HG02852 (cell line): Measurements from ENCODE around the gene PHF20.
A peak's percentile ranks its signal among the peaks of the same experiment; 100 is the strongest.
"Not testable (repeated sequence)": the region's sequence is repeated elsewhere in the genome, so short reads cannot be mapped to it uniquely, and the experiment has no call there.

ENCODE experiments used
- ATAC-seq: cut with Tn5 transposase; IDR thresholded peaks from one replicate; pipeline ENCODE4 v1.9.1; 2021; ENCODE audit warnings: mild to moderate bottlenecking, moderate library complexity; ENCODE audit not compliant: unreplicated experiment

Gene PHF20

DNA sequence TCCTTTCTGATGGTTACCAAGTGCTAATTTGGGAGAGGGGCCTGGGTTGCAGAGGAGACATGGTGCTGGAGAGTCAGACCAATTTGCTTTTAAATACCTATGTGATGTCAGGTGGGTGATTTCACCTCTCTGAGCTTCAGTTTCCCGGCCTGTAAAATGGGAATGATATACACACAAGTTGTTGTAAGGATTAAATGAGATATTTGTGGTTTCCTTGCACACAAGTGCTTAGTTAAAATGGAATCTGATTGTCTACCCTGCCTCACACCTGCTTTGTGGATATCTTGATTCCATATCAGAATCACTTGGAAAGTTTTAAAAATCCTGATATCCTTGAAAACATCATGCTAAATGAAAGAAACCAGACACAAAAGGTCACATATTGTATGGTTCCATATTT is 138.0 kb downstream of the PHF20 start:
- no peak for ATAC-seq

DNA sequence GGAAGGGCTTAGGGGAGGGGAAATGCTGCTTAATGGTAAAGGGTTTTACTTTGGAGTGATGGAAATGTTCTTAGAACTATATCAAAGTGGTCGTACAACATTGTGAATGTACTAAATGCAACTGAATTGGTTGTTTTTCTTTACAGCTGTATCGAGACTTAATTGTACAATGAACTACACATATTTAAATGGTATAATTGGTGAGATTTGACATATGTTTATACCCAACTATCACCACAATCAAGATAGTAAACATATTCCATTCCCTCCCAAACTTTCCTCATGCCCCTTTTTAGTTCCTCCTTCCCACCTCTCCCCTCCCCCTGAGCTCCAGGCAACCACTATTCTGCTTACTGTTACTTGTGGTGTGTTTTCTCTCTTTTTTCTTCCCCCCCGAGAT is 138.4 kb downstream of the PHF20 start:
- ATAC-seq = no peak

- ATAC-seq = no peak
Observed at GRCh38 chr20:35912881-35913280, 141.1 kb downstream of the PHF20 start.

DNA sequence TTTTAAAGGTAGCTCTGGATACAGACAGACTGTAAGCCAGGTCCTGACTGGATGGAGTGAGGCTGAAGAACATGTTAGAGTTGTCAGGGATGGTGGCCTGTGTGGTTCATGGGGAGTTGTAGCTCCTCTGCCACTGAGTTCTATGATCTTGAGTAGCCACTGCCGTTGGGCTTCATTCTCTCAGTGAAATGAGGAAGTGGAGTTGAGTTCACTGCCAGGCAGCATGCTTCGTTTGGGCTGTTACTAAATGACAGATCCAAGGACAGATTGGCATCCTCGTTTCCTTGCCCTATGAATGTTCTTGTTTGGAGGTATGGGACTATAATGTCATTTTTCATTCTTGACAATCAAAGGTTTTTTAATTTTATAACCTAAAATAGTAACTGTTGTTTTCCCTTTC is 145.3 kb downstream of the PHF20 start:
- ATAC-seq = no peak

DNA sequence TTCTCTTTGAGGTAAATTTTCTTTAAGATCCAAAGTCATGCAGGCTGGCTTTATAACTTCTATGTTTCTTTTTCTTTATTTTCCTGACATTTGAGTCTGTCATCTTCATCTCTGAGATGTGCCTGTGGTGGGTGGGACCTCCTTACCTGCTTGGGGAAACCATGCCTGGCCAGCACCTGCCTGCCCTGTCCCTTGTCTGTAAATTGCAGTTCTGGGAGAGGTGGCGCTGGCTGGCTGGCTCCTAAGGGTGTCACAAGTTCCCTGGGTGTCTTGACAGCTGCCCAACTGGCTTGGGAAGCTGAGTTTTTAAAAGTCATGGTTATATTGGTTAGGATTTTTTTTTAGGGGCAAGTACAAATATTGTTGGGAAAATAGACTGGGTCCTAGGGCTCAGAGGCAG is 146.2 kb downstream of the PHF20 start:
- no peak for ATAC-seq

GRCh38 chr20:35920523-35920922 is 148.7 kb downstream of the PHF20 start:
- no peak for ATAC-seq

- ATAC-seq = no peak
Observed at GRCh38 chr20:35929301-35929700, 157.5 kb downstream of the PHF20 start.

GRCh38 chr20:35934050-35934449 is 162.2 kb downstream of the PHF20 start:
- no peak for ATAC-seq

- ATAC-seq = no peak
Observed at GRCh38 chr20:35939264-35939663, 167.4 kb downstream of the PHF20 start.

GRCh38 chr20:35941620-35942019 is 169.8 kb downstream of the PHF20 start:
- no peak for ATAC-seq

DNA sequence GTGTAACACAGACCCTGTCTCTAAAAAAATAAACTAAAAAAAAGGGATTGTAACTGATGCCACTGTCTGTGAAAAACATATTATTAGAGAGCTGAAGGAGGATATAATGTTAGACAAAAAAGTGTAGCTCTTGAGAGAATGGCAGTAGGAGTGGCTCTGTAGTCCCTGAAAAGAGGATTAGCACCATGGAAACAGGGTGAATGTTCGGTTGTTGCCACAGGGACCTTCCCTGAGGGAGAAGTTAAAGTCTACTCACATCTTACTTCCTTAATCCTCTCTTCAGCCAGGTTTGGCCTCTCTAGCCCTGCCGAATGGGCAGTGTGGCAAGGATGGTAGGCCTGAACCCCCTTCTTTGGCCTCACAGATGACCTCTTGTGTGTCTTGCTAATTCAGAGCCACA is 170.4 kb downstream of the PHF20 start:
- ATAC-seq = no peak

GRCh38 chr20:35947489-35947888 is 175.7 kb downstream of the PHF20 start:
- no peak for ATAC-seq

DNA sequence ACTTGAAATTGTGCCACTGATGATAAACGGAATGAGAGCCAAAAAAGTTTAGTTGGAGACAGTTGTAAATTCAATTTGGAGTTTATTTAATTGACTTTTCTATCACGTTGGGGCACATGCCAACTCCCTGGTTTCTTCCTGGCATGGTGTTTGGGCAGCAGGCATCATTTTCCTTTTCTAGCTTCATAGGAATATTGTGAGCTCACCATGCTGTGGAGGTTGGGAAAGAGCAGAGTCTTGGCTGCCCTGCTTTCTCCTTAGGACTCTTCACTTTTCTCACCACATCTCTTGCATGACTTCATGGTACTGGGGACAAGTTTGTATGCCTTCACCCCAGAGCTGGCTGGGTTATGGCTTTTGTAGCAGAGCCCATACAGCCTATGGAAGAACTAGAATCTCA is 176.1 kb downstream of the PHF20 start:
- no peak for ATAC-seq

DNA sequence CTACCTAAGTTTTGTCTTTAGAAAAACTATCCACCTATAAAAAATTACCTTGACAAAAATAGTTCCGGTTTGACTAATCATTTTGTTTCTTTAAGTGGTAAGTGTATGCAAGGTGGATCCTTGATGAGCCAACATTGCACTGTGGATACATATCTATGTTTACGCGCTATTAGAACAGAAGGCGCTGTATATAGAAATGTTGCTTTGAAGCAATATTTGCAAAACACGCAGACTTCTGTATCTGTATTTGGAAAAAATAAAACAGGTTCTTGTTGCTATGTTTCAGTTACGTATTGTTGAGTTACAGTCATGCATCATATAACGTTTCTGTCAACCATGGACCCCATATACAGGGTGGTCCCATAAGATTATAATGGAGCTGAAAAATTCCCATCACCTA is 178.3 kb downstream of the PHF20 start:
- no peak for ATAC-seq

GRCh38 chr20:35952080-35952479 is 180.3 kb downstream of the PHF20 start:
- not testable (repeated sequence) for ATAC-seq

DNA sequence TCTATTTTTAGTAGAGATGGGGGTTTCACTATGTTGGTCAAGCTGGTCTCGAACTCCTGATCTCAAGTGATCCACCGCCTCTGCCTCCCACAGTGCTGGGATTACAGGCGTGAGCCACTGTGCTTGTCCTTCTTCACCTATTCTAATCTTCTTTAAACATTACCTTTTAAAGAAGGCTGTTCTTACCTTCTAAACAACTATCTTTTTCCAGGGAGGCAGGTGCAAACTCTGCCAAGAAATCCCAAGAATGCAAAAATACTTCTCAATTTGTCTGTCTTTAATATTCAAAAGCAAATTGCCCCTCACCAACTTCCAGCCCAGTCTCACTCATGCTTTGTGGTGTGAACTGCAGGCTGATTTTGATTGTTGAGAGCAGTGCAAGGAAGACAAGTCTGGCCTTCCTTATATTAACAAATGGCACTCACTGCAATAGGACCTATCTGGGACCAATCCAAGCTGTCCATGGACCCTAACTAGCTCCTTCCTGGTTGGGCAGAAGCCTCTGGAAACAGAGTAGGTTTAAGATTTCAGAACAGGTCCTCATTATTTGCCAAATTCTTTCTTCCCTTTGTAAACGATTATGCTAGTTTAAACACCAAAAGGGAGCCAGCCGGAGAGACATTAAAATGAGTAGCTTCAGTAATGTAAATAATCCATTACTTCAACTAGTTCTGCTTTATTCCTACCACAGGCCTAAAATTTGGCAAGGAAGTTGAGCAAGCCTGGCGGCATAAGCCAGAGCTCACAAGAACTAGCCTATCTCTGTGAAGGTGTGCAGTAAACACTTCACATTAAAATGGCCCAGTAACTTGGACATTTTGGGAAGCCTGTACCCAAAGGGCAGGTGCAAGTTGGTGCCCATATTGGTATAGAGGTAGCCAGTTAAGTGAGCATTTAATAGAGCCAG is 180.9 kb downstream of the PHF20 start:
- no peak for ATAC-seq

GRCh38 chr20:35953387-35954199 is 181.8 kb downstream of the PHF20 start:
- ATAC-seq = peak; percentile 22

- ATAC-seq = peak; percentile 79
Observed at GRCh38 chr20:35954200-35954906, 182.5 kb downstream of the PHF20 start, which contains the start of gene SCAND1. SCAND1 (minus strand) TSS chr20:35954502; CDS start chr20:35954284, 218 bp downstream.

DNA sequence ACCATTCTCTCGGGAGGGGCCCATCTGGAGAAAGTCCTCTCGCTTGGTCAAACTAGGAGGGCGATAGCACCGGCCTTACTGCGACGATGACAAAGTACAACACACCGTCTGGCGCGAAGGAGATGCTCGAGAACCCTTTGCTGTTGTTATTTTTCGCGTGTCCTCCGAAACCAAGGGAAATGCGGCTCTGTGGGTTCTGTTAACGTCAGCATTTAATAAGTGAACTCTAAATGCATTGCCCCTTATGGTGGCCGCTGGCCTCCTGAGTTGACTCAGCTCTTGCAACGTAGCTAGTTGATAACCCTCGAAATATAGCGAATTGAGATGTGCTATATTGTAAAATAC is 183.1 kb downstream of the PHF20 start:
- no peak for ATAC-seq

DNA sequence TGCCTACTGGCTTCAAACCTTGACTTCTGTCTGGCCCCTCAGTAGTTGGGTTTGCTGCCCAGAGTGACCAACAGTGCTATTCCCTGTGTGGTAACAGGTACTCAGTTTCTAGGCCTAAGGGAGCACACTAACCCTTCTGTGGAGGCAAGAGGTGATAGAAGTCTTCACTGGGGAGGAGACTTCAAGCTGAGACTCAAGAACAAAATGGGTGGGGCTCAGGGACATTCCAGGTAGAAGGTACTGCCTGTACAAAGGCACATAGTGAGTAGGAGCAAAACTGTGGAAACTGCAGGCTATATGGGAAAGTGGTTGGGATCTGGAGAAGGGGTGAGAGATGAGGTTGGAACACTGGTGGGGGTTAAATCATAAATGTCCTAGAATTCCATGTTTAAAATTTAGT is 184.8 kb downstream of the PHF20 start:
- no peak for ATAC-seq

DNA sequence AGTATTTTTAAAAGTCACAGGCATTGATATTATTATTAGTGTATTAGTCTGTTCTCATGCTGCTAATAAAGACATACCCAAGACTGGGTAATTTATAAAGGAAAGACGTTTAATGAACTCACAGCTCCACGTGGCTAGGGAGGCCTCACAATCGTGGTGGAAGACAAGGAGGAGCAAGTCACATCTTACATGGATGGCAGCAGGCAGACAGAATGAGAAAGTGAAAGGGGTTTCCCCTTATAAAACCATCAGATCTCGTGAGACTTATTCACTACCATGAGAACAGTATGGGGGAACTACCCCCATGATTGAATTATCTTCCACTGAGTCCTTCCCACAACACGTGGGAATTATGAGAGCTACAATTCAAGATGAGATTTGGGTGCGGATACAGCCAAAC is 187.5 kb downstream of the PHF20 start:
- ATAC-seq = not testable (repeated sequence)
